GM21786 (cell line): Measurements from ENCODE around the gene SPEF2.
"Not testable (repeated sequence)": the region's sequence is repeated elsewhere in the genome, so short reads cannot be mapped to it uniquely, and the experiment has no call there.

Source experiments
- ATAC-seq: cut with Tn5 transposase; IDR thresholded peaks from one replicate; pipeline ENCODE4 v1.9.1; 2021; ENCODE audit not compliant: unreplicated experiment

SPEF2 gene

DNA sequence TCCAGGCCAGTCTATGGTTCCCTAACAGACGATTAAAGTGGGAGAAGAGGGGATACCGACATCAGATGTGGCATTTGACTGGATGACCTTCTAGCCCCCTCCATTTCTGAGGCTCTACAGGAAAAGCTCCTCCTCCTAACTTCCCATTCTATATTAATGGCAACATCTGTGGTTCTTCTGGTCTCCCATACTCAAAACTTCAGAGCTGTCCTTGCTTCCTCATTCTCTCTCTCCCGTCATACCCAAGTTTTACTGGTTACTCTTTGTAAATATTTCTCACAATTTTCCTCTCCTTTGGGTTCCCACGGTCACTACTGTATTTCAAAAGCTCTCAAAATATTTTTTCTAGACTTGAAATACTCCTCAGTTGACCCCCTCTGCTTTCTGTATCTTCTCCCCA, 203.1 kb downstream of the SPEF2 start:
- no peak for ATAC-seq

DNA sequence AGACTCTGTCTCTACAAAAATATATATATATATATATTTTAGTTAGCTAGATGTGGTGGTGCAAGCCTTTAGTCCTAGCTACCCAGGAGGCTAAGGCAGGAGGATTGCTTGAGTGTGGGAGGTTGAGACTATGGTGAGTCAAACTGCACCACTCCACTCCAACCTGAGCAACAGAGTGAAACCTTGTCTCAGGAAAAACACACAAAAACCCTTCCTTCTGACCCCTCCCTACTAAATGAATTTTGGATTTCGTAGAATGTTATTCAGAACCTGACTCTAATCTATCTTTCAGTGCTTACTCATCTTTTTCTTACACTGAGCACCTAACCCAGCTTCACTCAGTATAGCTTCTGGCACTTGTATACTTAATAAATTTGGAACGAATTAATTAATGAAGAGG, 203.8 kb downstream of the SPEF2 start:
- ATAC-seq, result no peak

DNA sequence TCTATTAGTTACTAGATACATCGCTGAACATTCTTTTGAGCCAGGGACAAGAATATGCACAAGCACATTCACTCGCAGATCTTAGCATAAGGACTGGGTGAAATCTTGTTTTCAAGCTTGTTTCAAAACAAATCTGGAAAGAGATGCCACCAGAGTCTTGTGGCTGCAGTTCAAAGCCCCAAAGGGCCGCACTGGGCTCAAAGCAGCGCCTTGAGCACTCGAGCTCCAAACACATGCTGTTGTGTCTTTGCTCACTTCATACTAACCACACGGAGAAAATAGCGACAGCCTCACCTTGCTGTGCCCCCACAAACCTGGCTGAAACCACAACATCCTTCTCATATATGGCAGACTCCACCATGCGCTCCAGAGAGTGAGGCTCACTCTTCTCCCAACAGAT, 204.8 kb downstream of the SPEF2 start:
- no peak for ATAC-seq

DNA sequence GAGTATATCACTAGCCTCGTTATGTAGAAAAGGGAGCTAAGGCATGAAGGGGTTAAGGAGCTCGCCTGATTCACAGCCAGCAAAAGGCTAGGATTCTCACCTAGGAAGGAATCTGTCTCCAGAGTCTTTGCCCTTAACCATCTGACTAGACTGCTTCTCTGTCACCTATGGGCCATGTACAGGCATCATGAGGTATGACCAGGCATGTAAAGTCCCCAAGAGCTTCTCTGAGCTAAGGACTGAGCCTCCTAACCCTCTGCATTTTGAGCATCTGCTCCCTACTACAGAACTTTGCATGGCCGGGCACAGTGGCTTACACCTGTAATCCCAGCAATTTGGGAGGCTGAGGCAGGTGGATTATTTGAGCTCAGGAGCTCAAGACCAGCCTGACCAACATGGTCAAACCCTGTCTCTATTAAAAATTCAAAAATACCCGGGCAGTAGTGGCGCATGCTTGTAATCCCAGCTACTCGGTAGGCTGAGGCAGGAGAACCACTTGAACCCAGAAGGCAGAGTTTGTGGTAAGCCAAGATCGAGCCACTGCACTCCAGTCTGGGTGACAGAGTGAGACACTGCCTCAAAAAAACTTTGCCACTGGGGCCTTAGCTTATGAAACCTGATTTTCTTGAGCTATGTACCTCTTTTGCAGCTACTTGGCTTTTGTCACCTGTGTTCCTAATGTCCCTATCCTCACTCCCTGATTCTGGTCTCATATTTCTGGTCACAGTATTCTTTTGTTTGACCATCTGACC, 205.9 kb downstream of the SPEF2 start:
- no peak for ATAC-seq

DNA sequence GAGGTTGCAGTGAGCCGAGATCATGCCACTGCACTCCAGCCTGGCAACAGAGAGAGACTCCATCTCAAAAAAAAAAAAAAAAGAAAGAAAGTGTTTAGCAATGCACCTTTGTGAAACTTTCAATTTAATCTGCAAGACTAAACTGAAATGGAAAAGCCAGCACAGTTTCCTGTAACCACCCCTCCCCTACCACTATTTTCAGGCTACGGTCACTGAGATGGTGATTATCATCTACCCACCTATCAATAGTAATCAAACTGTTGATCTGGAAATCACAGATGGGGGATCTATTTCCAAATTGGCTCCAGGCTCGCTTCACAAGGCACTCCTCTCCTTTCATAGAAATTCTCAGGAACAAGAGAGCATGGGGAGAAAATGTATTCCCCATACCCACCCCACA, 208.4 kb downstream of the SPEF2 start:
- ATAC-seq, result no peak

DNA sequence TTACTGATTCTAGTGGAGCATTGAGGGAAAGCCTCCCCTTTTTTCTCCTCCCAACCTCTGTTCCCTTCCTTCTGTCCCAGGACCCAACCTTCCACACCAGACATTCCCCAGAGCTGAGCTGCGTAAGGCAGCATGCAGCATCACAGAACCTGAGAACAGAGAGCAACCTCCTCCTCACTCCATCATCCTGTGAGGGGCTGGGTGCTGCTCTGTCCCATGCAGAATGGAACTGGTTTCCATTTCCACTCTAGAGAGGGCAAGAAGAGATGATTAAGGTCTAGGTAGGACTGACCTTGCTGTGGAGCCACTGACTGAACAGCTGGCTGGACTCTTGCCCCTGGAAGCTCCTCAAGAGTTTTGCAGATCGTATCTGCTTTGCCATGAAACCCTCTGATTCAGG, 208.9 kb downstream of the SPEF2 start:
- ATAC-seq, result no peak

DNA sequence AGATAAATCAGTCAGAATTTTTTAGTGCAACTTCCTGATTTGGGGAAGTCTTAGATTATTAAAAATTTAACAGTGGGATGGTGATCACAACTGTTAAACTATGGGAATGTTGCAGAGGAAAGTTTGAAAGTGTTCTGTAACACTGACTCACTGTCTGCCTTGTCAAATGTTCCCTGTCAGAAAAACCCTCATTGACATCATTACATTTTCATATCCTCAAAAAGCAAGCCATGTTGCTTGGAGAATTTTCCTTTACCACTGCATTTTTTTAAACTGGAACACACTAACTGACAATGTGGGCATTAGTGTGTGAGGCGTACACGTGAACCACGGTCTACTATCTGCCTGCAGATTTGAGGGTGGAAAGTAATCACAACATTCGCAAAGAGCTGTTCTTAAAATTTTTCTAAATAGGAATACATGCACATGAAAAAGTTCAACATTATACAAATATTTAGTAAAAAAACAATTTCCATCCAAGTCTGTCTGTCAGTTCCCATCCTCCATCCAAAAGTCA, 210.5 kb downstream of the SPEF2 start:
- ATAC-seq, result no peak

DNA sequence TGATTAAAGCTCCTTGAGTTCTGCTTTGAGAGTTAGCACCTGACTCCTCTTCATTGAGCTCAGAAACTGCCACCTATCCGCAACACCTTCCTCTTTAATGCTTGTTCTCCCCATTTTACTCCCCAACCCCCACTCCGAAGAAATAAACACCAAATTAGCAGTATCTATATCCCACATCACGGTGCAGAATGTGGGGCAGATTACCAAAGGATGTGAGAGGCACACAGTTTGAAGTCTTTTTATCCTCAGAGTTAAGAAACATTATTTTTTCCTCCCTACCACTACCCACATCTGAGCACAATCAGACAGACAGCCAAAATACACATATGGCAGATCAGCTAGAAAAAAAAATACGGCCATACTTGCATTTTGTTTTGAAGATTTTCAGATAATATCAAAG, 212.9 kb downstream of the SPEF2 start:
- ATAC-seq, result no peak

DNA sequence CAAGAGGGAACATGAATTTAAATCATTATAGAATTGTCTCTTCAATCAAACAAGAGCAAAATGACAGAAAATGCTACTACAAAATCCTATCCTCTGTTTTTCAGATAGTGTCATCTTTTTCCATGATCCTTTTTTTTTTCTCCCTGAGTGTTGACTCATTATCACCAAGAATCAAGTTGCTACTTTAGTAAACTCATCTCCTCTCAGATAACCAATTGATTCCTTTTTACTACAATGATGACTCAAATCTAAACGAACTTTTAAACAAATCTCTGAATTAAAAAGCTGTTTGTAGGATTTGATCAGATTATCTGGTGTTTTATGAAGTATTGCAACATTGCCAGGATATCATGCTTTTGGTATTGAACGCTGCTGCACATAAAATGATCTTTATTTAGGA, 215.1 kb downstream of the SPEF2 start:
- ATAC-seq, result no peak

DNA sequence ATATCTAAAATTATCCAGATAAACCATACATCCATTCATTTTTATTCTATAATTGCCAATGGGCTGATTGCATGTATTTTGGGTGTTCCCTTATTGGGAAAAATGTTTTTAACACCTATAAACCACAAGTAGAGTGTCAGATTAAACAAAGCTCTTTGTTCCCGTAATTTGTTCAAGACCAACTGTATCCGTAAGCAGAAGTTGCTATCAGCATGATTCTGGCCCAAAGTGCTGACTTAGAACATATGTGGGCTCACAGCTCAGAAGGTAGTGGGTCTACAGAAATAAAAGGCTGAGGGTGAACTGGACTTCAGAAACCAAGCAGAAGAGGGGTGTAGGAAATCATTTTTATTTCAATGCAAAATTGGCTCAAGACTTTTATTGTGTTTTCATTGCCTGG, 215.6 kb downstream of the SPEF2 start:
- ATAC-seq, result no peak

DNA sequence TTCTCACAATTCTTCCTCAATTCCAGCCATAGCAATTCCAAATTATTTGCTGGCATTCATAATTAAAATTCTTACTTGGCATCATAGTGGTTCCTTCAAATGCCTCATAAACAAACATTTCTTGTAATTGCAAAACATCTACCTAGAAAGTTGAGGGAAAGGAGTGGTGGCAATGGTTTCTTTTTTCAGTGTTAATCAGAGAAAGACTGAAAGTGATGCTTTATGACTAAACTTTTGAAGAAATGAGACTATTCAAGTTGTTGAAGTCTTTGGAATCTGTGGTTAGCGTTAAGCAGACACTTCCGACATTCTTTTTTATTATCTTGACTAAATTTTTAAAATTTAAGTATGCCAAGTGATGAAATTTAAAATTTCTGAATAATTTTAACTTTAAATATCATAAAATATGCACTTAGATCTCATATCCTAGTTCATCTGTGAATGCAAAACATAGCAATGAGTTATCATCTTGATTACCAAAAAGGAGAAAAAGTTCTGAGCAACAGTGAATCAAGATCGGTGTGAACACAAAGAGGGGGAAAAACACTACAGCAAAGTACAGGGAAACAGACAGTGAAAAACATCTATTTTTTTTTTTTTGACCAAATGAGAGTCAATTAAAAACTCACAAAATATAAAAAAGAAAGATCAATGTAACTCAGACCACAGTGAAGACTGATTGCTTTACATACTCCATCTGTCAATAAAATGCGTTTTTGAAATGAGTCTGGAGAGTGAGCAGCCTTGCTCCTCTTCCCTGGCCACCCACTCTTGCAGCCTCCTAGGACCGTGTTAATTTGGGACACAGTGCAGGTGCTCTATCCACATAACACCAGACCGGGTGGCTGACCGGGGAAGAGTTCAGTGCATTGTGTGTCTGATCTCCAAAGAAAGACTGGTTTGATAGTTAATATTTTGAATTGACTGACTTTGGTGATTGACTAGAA, 218.4 kb downstream of the SPEF2 start:
- ATAC-seq, result no peak

DNA sequence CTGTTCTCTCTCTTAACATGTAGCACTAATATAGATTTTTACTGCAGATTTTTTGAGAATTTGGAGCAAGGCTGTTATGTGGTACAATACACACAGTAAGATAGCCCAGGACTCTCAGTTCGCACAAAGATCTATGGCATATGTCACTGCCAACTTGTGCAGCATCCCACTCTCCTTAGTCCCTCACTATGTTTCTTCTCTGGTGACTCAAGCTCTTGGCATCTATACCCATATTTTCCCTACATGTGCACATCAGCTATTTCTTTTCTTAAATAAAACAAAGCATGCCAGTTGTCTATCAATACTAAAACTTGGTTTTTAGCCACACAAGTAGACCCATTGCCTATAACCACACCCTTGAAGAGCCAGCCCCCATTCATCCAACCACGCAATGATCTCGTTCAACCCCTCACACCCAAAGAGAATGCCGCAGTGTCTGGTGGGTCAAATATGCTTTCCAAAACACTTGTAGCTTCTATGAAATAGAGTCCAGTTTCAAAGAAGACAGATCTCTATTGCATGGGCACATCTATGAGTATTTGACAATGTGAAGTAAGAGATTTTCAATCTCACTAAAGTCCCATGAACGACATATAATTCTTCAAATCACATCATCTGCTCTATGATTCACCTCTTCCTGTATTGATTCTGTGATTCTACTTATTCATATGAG, 220.8 kb downstream of the SPEF2 start:
- ATAC-seq, result no peak

DNA sequence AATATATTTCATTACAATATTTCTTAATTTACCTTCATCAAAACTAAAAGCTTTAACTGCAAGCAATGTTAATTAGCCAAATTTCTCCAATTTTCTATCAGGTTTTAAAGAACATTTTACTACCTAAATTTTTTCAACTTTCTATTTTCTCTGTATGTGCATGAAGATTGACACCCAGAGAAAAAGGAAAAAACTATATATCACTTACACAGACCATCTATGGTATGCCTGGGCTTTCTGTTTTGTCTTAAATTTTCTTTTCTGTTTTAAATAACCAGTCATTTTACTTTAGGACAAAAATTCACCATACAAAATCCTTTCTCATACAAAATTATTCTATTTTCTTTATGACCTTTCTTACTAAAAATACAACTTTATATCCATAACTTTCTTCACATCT, 225.2 kb downstream of the SPEF2 start:
- no peak for ATAC-seq

DNA sequence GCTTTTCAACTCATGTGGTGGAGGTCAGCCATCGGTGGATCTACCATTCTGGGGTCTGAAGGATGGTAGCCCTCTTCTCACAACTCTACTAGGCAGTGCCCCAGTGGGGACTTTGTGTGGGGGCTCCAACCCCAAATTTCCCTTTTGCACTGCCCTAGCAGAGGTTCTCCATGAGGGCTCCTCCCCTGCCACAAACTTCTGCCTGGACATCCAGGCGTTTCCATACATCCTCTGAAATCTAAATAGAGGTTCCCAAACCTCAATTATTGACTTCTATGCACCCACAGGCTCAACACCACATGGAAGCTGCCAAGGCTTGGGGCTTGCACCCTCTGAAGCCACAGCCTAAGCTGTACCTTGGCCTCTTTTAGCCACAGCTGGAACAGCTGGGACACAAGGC, 227.8 kb downstream of the SPEF2 start:
- not testable (repeated sequence) for ATAC-seq

DNA sequence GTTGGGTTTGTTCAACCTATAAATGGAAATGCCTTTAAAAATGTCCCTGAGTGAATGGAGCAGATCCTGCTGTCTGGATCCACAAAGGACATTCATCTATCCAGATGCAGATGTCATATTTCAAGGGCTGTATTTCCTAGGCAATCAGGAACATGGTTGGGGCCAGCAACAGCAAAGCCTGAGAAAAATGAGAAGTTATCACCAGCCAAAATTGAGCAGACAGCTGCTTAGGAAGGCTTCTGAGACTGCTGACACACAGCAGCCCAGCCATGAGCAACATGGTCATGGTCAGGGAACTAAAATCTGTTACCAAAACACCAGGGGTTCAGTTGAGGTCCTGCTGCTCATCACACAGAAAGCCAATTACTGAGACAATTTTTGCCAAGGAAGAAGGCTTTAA, 229.8 kb downstream of the SPEF2 start:
- no peak for ATAC-seq

DNA sequence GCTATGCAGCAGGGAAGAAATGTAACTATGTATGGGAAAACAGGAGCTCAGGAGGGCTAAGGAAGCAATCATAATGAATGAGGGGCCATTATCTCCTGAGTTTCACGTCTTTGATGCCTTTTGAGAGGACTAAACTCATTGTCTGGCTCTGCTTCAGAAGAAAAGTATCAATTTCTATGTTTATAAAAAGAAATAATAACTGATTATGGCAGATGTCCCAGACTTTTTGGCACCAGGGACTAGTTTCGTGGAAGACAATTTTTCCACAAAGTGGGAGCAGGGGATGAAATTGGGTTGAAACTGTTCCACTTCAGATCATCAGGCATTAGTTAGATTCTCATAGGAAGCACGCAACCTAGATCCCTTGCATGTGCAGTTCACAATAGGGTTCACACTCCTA, 230.3 kb downstream of the SPEF2 start:
- no peak for ATAC-seq

DNA sequence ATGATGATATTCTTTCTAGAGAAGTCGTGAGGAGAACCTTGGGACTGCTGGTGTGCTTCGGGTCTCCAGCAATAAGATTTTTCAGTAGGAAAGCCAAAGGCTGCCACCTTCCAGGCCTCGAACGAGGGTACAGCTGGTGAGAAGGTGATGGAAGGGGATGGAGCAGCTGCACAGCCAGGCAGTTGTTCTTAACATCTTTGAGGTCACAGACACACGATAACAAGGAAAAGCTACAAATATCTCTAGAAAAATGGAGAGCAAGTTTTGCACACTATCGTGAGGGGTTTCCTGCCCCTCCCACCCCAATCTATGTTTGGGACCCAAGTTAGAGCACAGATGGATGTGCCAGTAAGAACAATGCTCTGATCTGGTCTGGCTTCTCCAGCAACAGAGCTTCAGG, 232.2 kb downstream of the SPEF2 start:
- ATAC-seq, result no peak

DNA sequence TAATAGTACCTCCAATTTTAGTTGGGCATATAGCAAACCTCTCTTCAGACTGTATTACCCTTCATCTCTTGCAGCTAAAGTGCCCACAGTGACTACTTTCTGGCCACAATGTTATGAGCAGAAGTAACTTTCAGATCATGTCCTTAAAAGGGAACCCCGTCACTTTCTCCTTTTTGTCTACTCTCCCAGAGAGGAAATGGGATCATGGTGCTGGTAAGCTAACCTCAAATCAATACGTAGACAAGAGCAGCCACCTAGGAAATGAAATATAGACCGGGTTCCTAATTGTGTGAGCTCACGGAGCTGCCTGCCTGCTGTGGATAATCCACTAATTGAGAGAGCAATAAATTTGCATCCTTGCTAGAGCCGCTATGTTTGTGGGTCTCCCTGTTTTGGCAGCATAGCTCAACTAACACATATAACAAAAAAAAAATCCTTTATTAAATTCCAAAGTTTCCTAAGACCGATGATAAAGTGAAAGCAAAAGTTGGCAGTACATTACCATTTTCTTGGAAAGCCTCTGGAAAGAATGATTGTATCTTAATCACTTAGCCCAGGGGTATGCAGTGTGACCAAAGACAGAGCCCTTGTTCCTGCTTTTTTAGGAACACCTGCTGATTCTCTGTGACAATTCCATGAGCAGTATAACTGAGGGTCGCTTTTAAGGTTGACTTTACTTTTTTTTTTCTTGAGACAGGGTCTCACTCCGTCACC, 233.5 kb downstream of the SPEF2 start:
- ATAC-seq, result no peak

DNA sequence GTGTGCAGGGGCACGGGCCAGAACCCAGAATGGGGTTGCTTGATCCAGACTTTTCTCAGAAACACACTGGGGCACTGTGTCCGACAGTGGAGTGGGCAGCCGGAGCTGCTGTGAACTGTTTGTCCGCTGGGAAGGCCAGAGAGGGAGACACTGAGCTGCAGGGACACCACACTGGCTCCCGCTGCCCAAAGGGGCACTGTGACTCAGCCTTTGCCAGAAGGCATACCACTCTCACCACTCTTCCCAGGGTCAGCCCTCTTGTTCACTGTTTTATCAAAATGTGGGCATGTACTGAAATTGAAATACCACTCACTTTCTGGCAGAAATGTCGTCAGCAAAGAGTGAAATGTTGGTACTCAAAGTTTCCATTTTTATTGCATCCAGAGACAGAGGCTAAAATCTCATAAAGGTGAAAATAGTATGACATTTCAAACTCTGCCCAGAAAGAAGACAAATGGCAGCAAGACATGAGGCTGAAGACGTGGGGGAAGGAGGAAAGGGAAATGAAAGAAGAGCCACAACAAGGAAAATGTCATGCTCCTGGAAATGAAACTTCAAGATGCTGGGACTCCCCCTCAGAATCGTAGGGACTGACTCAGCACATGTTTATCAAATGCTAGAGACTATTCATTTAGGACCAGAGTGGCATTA, 234.5 kb downstream of the SPEF2 start:
- ATAC-seq, result peak; percentile 63

DNA sequence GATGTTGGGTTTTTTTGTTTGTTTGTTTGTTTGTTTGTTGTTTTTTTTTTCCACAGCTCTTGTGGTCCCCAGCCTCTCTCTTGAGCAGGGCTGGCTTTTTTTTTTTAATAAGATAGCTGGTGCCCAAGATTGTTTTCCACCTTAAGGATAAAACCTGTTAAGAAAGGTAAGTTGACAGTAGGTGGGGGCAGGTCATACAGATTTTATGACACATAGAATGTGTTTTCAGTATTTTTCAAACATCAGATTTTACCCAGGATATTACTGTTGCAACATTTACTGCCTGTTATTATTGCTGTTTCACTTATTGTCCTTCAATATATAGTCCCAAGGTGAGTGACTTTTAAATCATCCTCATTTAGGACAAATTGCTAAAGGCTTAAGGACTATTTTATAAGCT, 235.1 kb downstream of the SPEF2 start:
- no peak for ATAC-seq
